Measurements from ENCODE around the gene NEDD4L.
A peak's percentile ranks its signal among the peaks of the same experiment; 100 is the strongest.

Gene NEDD4L

DNA sequence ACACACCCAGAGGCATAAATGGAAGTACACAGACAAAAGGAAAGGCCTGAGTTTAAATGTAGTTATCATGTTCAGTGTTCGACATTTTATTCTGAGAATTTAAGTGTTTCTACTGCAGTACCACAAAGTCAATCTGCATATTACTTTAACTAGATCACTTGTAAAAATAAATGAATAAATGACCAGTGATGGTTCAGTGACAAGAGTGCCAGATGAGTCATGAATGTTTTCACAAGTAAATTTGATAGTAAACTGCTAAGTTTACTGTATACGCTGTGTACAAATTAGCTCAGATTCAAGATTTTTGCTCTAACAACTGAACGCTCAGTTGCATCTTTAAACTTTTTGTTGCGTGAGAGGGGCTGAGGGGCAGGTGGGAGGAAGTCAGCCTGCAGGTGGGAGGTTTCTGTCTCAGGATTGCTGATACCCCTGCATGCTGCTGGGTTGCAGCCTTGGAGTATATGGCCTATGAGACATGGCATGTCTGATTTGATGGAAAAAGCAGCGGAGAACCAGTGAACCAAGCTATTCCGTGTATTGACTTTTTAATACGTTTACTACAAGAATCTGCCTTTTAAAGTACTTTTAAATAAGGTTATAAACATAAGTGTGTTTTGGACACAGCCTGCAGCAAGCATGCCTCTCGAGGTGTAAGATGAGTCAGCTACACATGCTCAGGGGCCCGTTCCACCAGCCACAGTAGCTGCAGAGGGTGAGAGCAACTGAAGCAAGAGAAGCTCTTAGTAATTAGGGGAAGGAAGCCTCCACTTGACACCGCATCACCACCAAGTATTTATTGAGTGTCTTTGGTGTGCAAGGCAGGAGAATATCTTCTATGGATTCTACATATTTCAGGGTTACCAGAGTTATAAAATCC, 245.1 kb downstream of the NEDD4L start:
- TF ChIP-seq, protein P1, sequence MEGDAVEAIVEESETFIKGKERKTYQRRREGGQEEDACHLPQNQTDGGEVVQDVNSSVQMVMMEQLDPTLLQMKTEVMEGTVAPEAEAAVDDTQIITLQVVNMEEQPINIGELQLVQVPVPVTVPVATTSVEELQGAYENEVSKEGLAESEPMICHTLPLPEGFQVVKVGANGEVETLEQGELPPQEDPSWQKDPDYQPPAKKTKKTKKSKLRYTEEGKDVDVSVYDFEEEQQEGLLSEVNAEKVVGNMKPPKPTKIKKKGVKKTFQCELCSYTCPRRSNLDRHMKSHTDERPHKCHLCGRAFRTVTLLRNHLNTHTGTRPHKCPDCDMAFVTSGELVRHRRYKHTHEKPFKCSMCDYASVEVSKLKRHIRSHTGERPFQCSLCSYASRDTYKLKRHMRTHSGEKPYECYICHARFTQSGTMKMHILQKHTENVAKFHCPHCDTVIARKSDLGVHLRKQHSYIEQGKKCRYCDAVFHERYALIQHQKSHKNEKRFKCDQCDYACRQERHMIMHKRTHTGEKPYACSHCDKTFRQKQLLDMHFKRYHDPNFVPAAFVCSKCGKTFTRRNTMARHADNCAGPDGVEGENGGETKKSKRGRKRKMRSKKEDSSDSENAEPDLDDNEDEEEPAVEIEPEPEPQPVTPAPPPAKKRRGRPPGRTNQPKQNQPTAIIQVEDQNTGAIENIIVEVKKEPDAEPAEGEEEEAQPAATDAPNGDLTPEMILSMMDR (IDR thresholded peaks at IDR 0.05; ENCODE audit: low read depth, low read length, missing control alignments): no peak
- in situ Hi-C loops (cut with HindIII; ENCODE audit: low sequenced_read_pairs): no loop called here
- H3K4me3 ChIP-seq (ENCODE audit: low read depth, low read length): no peak overlapping the region
- DNase-seq (ENCODE audit: low read depth): no peak

DNA sequence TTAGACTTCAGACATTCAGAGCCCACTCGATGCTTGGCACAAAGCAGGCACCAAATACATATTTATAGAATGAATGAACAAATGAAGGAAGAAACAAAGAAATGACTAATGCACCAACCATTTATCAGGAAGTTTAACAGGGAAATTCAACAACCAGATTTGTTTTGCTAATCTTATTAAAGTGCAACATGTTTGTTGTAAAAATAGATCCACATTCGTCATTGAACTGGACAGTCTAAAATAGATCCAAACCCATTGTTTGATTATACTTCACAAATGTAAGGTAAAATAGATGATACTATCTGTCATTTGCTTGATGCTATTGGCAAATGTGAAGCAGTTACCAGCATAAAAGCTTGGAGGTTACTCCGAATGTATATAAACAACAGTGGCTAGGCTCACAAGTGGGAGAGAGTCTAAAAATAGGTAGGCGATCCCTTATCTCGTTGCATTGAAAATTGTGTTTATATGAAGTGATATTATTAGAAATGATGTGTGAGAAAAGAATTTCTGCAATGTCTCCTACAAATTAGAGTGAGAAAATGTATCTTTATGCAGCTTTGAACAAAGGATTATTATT, 246.2 kb downstream of the NEDD4L start:
- no peak for DNase-seq (ENCODE audit: low read depth)
- no peak overlapping the region for H3K4me3 ChIP-seq (ENCODE audit: low read depth, low read length)
- in situ Hi-C loops (cut with HindIII; ENCODE audit: low sequenced_read_pairs): no loop called here
- TF ChIP-seq, protein P1 (IDR thresholded peaks at IDR 0.05; ENCODE audit: low read depth, low read length, missing control alignments): no peak

DNA sequence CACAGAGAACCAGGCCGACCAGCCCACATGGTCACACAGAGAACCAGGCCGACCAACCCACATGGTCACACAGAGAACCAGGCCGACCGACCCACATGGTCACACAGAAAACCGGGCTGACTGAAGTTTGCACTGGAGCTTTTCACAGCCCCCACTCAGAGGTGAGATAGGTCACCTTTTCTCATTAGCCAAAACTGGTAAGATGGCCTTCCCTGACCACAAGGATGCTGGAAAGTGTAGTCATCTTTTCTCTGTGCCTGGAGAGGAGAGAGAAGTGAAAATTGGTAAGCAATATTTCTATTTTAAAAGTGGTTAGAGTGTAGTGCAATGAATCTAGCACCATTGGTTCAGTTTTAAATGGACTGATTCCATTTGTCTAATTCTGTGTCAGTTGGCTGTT, 247.1 kb downstream of the NEDD4L start:
- in situ Hi-C loops (cut with HindIII; ENCODE audit: low sequenced_read_pairs): no loop called here
- no peak for DNase-seq (ENCODE audit: low read depth)
- H3K4me3 ChIP-seq (ENCODE audit: low read depth, low read length): no peak overlapping the region
- TF ChIP-seq, protein P1 (IDR thresholded peaks at IDR 0.05; ENCODE audit: low read depth, low read length, missing control alignments): no peak

DNA sequence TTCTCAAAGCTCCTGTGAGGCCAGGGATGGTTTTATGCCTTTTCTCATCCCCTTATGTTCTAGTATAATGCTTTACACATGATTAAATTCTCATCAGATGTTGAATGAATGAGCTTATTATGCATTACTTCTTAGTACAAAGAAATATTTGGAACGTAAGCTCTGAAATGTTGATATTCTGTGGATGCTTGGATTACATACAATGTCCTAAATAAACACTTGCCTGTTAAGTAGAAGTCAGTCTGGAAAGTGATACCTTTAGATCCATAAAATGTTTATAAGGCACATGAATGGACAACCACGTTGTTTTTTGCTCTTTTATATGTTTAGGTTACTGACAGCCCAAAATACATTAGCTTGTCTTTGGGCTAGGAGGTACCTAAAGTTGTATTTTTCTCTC, 248.6 kb downstream of the NEDD4L start:
- in situ Hi-C loops (cut with HindIII; ENCODE audit: low sequenced_read_pairs): no loop called here
- no peak for DNase-seq (ENCODE audit: low read depth)
- H3K4me3 ChIP-seq (ENCODE audit: low read depth, low read length): no peak overlapping the region
- TF ChIP-seq, protein P1 (IDR thresholded peaks at IDR 0.05; ENCODE audit: low read depth, low read length, missing control alignments): no peak

DNA sequence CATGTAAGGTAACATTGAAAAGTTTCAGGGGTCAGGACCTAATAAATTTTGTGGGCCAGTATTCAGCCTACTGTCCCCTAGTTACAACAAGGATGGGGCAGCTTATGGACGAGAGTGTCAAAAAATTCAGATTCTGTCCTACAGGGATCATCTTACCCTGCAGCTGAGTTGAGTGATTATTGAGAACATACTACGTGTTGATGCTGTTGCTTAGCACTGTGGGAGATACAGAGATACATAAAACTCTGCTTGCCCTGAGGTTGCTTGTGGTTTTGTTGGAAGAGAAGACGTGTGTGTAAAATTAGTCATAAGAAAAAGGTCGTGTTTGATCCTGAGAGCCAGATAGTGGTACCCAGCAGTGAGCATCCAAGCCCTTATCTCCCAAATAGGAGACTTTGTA, 253.2 kb downstream of the NEDD4L start:
- in situ Hi-C loops (cut with HindIII; ENCODE audit: low sequenced_read_pairs): no loop called here
- TF ChIP-seq, protein P1 (IDR thresholded peaks at IDR 0.05; ENCODE audit: low read depth, low read length, missing control alignments): no peak
- DNase-seq (ENCODE audit: low read depth): peak; percentile 33

DNA sequence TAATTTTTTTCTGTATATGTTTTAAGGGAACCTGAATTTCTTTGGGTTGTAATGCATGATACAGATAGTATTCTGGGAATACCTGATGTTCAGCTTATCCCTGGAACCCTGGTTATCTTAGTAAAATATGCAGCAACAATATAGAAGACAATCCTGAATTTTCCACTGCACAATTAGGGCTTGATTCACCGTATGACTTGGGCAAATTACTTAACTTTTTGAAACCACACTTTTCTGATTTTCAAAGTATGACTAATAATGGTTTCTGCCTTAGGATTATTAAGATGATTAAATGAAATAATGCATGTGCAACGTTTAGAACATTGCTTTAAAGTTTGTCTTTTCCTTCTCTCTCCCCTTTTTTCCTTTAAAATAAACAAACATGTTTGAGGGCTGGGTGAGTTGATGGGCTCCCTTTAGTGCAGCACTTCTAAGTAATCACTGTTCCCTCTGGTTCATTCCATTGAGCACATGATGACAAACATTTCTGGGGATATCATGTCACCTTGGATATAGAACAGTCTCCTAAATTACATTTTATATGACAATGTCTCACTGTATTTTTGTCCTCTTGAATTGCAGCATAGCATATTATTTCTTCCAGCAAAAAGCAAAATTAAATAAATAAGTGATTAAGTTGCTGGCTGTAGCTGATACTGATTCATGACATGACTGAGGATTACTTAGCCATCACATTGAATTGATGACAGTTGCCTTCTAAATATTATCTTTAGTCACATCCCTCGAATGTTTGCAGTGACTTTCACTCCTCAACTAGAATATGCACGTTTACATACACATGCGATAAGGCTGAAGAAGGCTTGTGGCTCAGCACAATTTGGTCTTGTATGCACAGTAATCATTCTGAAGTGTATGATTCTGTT, 254.5 kb downstream of the NEDD4L start:
- no peak for DNase-seq (ENCODE audit: low read depth)
- in situ Hi-C loops (cut with HindIII; ENCODE audit: low sequenced_read_pairs): no loop called here
- H3K4me3 ChIP-seq (ENCODE audit: low read depth, low read length): no peak overlapping the region
- TF ChIP-seq, protein P1 (IDR thresholded peaks at IDR 0.05; ENCODE audit: low read depth, low read length, missing control alignments): no peak

More for the DNA sequence above, 253.2 kb downstream of the NEDD4L start:
- H3K4me3 ChIP-seq (ENCODE audit: low read depth, low read length): no peak overlapping the region

Measured in astrocyte of the cerebellum (primary cell).